ENCODE data around the gene PNMA6E. TPM values are rescaled to one million over a fixed set of nuclear protein-coding genes. Genes with fewer than 3 reads are reported as not detected.
"Not testable (repeated sequence)": the region's sequence is repeated elsewhere in the genome, so short reads cannot be mapped to it uniquely, and the experiment has no call there.

Gene PNMA6E
- polyA plus RNA-seq, 1 donor = not detected

- DNase-seq = no peak
These were observed 6.6 kb upstream of the PNMA6E start for GRCh38 chrX:153407736-153408135.

GRCh38 chrX:153406903-153407302 lies 5.8 kb upstream of the PNMA6E start:
- DNase-seq = no peak

GRCh38 chrX:153406011-153406410 lies 4.9 kb upstream of the PNMA6E start:
- no peak for DNase-seq

GRCh38 chrX:153405426-153405825 lies 4.3 kb upstream of the PNMA6E start:
- no peak for DNase-seq

GRCh38 chrX:153404333-153404732 lies 3.2 kb upstream of the PNMA6E start:
- DNase-seq = not testable (repeated sequence)

GRCh38 chrX:153400146-153401132 lies 711 bp downstream of the PNMA6E start:
- no peak for DNase-seq

- DNase-seq = no peak
These were observed 2.7 kb downstream of the PNMA6E start for GRCh38 chrX:153398275-153398960.

- DNase-seq = no peak
These were observed 3.7 kb downstream of the PNMA6E start for GRCh38 chrX:153397256-153397960.

GRCh38 chrX:153396320-153397195 lies 4.6 kb downstream of the PNMA6E start:
- DNase-seq = no peak

- no peak for DNase-seq
These were observed 5.4 kb downstream of the PNMA6E start for GRCh38 chrX:153395613-153396319.

GRCh38 chrX:153394612-153395011 lies 6.5 kb downstream of the PNMA6E start:
- DNase-seq = no peak

GRCh38 chrX:153392642-153393321 lies 8.4 kb downstream of the PNMA6E start:
- DNase-seq = no peak

GRCh38 chrX:153389460-153389768 lies 11.7 kb downstream of the PNMA6E start:
- DNase-seq = not testable (repeated sequence)

GRCh38 chrX:153388722-153389459 lies 12.3 kb downstream of the PNMA6E start:
- no peak for DNase-seq

- DNase-seq = no peak
These were observed 13.0 kb downstream of the PNMA6E start for GRCh38 chrX:153387987-153388721.

- no peak for DNase-seq
These were observed 13.8 kb downstream of the PNMA6E start for GRCh38 chrX:153387345-153387744.

- no peak for DNase-seq
These were observed 15.1 kb downstream of the PNMA6E start for GRCh38 chrX:153386097-153386496.

- DNase-seq = not testable (repeated sequence)
These were observed 16.2 kb downstream of the PNMA6E start for GRCh38 chrX:153384973-153385372.

GRCh38 chrX:153384390-153384789 lies 16.8 kb downstream of the PNMA6E start:
- DNase-seq = no peak
